Measurements from ENCODE around the gene B3GNT8.

- no peak for TF ChIP-seq CTCF (IDR thresholded peaks at IDR 0.05)
- TF ChIP-seq EZH2phosphoT487 (IDR thresholded peaks at IDR 0.05): no peak
- TF ChIP-seq EZH2 (IDR thresholded peaks at IDR 0.05): no peak
Observed at GRCh38 chr19:41462497-41462896, 35.3 kb upstream of the B3GNT8 start.

Data from neural progenitor cell (in vitro differentiated cells).